HCT116 (cell line): ENCODE results near the gene AUTS2. TPM values are rescaled to one million over a fixed set of nuclear protein-coding genes. Genes with fewer than 3 reads are reported as not detected.

ENCODE experiments used
- ATAC-seq: fragments of 200-7000 bp; cut with Tn5 transposase; 2 replicates; pipeline ENCODE4 v1.9.1; 2020; ENCODE audit warnings: mild to moderate bottlenecking, moderate library complexity
- BruUV-seq: library from RNA; stranded (reverse); fragments of 400-500 nt; replicated peaks from 2 replicates; lab custom pipeline; 2021; lab: Mats Ljungman, UMichigan
- CTCF ChIA-PET: fragments of 300-600 bp; sonication (Branson Sonifier 250); formaldehyde crosslinking; loops from one replicate; lab custom pipeline; 2021; ENCODE audit warnings: antibody characterized with exemption; lab: Charles Lee
- POLR2A ChIA-PET: fragments of 300-600, 350-600 bp; sonication (Branson Sonifier 250); formaldehyde crosslinking; loops from one replicate; lab custom pipeline; 2021; ENCODE audit warnings: antibody characterized with exemption; lab: Charles Lee
- RAD21 ChIA-PET, 2 experiments: fragments of 300-600 bp; sonication (Branson Sonifier 250); formaldehyde crosslinking; loops; one replicate each; lab custom pipeline; 2023; ENCODE audit warnings: low total read pairs in 2 of 2; ENCODE audit not compliant: uncharacterized antibody in 2 of 2, unreplicated experiment in 2 of 2, low non-redundant PET in 1 of 2; lab: Charles Lee
- DNase-seq: peaks from one replicate; pipeline ENCODE4 v3.0.0-alpha.2; 2010; ENCODE audit warnings: low read depth, low spot score
- H2AFZ ChIP-seq: fragments of 200-600 bp; shearing (Covaris generic), sonication (generic); 2 replicates; pipeline ENCODE4 v1.6.1; 2017; ENCODE audit warnings: low read depth, mixed run types, mixed read lengths, antibody characterized with exemption, low read length; ENCODE audit not compliant: poor library complexity, severe bottlenecking
- H3K27ac ChIP-seq: 2 replicates; pipeline ENCODE4 v1.5.1; 2012; ENCODE audit warnings: low read depth, low read length
- H3K27me3 ChIP-seq: fragments of 200-600 bp; sonication (generic); 2 replicates; pipeline ENCODE4 v1.6.1; 2016; ENCODE audit warnings: mixed run types, low read length, mixed read lengths; ENCODE audit not compliant: insufficient read depth
- H3K36me3 ChIP-seq, 2 experiments: fragments of 200-500 bp in 1 of 2; fragments of 200-600 bp in 1 of 2; sonication (Bioruptor generic) in 1 of 2; sonication (generic) in 1 of 2; 2 replicates each; pipeline versions ENCODE4 v1.5.1 to v1.6.1; 2014 to 2016; ENCODE audit warnings: low read length in 2 of 2, inconsistent platforms in 1 of 2, mixed read lengths in 1 of 2, mixed run types in 1 of 2; ENCODE audit not compliant: insufficient read depth in 2 of 2, control insufficient read depth in 1 of 2
- H3K4me1 ChIP-seq, 2 experiments: fragments of 200-600 bp in 1 of 2; sonication (generic) in 1 of 2; 2 replicates each; pipeline versions ENCODE4 v1.5.1 to v1.6.1; 2012 to 2017; ENCODE audit warnings: low read length in 2 of 2, inconsistent platforms in 1 of 2, mild to moderate bottlenecking in 1 of 2, mixed read lengths in 1 of 2, mixed run types in 1 of 2, moderate library complexity in 1 of 2; ENCODE audit not compliant: insufficient read depth in 2 of 2, control insufficient read depth in 1 of 2
- H3K4me2 ChIP-seq: fragments of 200-600 bp; sonication (generic); 2 replicates; pipeline ENCODE4 v1.6.1; 2017; ENCODE audit warnings: mixed run types, low read length, mixed read lengths
- H3K4me3 ChIP-seq, 2 experiments: fragments of 200-600 bp in 1 of 2; sonication (generic) in 1 of 2; replicated peaks in 1 of 2; 2 replicates each; pipeline ENCODE4 v1.5.1; 2011 to 2016; ENCODE audit warnings: low read length in 2 of 2, control low read depth in 1 of 2, low read depth in 1 of 2, mild to moderate bottlenecking in 1 of 2, mixed read lengths in 1 of 2, mixed run types in 1 of 2
- H3K79me2 ChIP-seq: fragments of 200-600 bp; sonication (generic); 2 replicates; pipeline ENCODE4 v1.6.1; 2017; ENCODE audit warnings: mild to moderate bottlenecking, mixed run types, low read length, moderate library complexity, mixed read lengths; ENCODE audit not compliant: insufficient read depth
- H3K9ac ChIP-seq: fragments of 200-600 bp; sonication (generic); 2 replicates; pipeline ENCODE4 v1.6.1; 2016; ENCODE audit warnings: low read length, mixed read lengths
- H3K9me2 ChIP-seq: fragments of 200-600 bp; sonication (generic), shearing (Covaris generic); 2 replicates; pipeline ENCODE4 v1.6.1; 2017; ENCODE audit warnings: mixed run types, mild to moderate bottlenecking, moderate library complexity; ENCODE audit not compliant: insufficient read depth
- H3K9me3 ChIP-seq, 2 experiments: fragments of 200-500 bp in 1 of 2; fragments of 200-600 bp in 1 of 2; sonication (Bioruptor generic) in 1 of 2; sonication (generic) in 1 of 2; 2 replicates each; pipeline ENCODE4 v1.6.1; 2014 to 2017; ENCODE audit warnings: low read length in 2 of 2, mixed read lengths in 2 of 2, inconsistent platforms in 1 of 2, low read depth in 1 of 2, mild to moderate bottlenecking in 1 of 2, mixed run types in 1 of 2, moderate library complexity in 1 of 2; ENCODE audit not compliant: control insufficient read depth in 1 of 2, insufficient read depth in 1 of 2
- H4K20me1 ChIP-seq: fragments of 200-600 bp; sonication (generic), shearing (Covaris generic); 2 replicates; pipeline ENCODE4 v1.6.1; 2017; ENCODE audit warnings: mixed run types, mild to moderate bottlenecking, moderate library complexity; ENCODE audit not compliant: insufficient read depth
- ATF3 ChIP-seq: IDR thresholded peaks from 2 replicates; pipeline ENCODE4 v1.6.1; 2012
- CBX3 ChIP-seq: IDR thresholded peaks from 2 replicates; pipeline ENCODE4 v1.6.1; 2012; ENCODE audit warnings: low read depth
- CEBPB ChIP-seq: IDR thresholded peaks from 2 replicates; pipeline ENCODE4 v1.6.1; 2012; ENCODE audit warnings: low read depth
- ELF1 ChIP-seq: IDR thresholded peaks from 2 replicates; pipeline ENCODE4 v1.6.1; 2012; ENCODE audit warnings: low read depth, borderline replicate concordance
- EZH2 ChIP-seq: fragments of 200-600 bp; sonication (generic); IDR thresholded peaks from 2 replicates; pipeline ENCODE4 v1.6.1; 2017; ENCODE audit warnings: antibody characterized with exemption, mixed run types
- JUND ChIP-seq: IDR thresholded peaks from 2 replicates; pipeline ENCODE4 v1.6.1; 2012
- MAX ChIP-seq: IDR thresholded peaks from 2 replicates; pipeline ENCODE4 v1.6.1; 2012
- POLR2AphosphoS5 ChIP-seq: IDR thresholded peaks from 2 replicates; pipeline ENCODE4 v1.6.1; 2011; ENCODE audit warnings: mild to moderate bottlenecking, low read depth, low read length, moderate library complexity
- REST ChIP-seq: IDR thresholded peaks from 2 replicates; pipeline ENCODE4 v1.6.1; 2012; ENCODE audit warnings: low read depth
- SIN3A ChIP-seq: IDR thresholded peaks from 2 replicates; pipeline ENCODE4 v1.6.1; 2012; ENCODE audit warnings: low read depth
- SRF ChIP-seq: IDR thresholded peaks from 2 replicates; pipeline ENCODE4 v1.6.1; 2012; ENCODE audit warnings: low read depth
- ZBTB33 ChIP-seq: IDR thresholded peaks from 2 replicates; pipeline ENCODE4 v1.6.1; 2011; ENCODE audit warnings: mild to moderate bottlenecking, low read length, moderate library complexity; ENCODE audit not compliant: insufficient replicate concordance; ENCODE audit errors: extremely low read depth
- ZNF274 ChIP-seq: fragments of 200-500 bp; sonication (Bioruptor generic); IDR thresholded peaks from 2 replicates; pipeline ENCODE4 v1.6.1; 2014; ENCODE audit warnings: mild to moderate bottlenecking, low read depth, low read length, inconsistent platforms
- intact Hi-C: fragments of 100-400 bp; cut with micrococcal nuclease; formaldehyde crosslinking; loops from 2 replicates; pipeline ENCODE4 v1.10.0; 2022
- total RNA-seq: library from RNA; stranded (reverse); gene quantifications from one replicate; pipeline ENCODE4 v1.2.1, GENCODE V29; 2021; ENCODE audit not compliant: unreplicated experiment

AUTS2 gene
- total RNA-seq, 1 experiment from 2014 or later = 0.93 TPM

GRCh38 chr7:69596723-69597277, 1.5 kb upstream of the AUTS2 start:
- ChIA-PET CTCF (no interaction called here), POLR2A (no interaction called here), RAD21 (no interaction called here)
- Histone ChIP-seq H3K4me3 (no peak overlapping the region), H3K9me2 (no peaks in the 10 kb centered on the region), H4K20me1 (no peaks in the 10 kb centered on the region), H3K9ac (no peak overlapping the region), H3K27me3 (no peaks in the 10 kb centered on the region), H2AFZ (no peak overlapping the region), H3K9me3 (peaks cover 0 to 6% of the 10 kb centered on the region in 2 experiments; a peak in 1 of 4 replicates), H3K4me1 (no peaks in the 10 kb centered on the region), H3K27ac (no peak overlapping the region), H3K36me3 (no peaks in the 10 kb centered on the region), H3K4me2 (no peak overlapping the region), H3K79me2 (no peaks in the 10 kb centered on the region)
- no peak for TF ChIP-seq ELF1
- TF ChIP-seq CEBPB = no peak
- no TSS peak for BruUV-seq
- intact Hi-C loops = no loop called here
- DNase-seq = no peak
- ATAC-seq = no peak

GRCh38 chr7:69597278-69598076, 798 bp upstream of the AUTS2 start:
- ChIA-PET RAD21 (no interaction called here), CTCF (no interaction called here), POLR2A (no interaction called here)
- Histone ChIP-seq H2AFZ (no peak overlapping the region), H3K79me2 (no peaks in the 10 kb centered on the region), H3K4me3 (no peak overlapping the region), H3K27ac (no peak overlapping the region), H3K36me3 (no peaks in the 10 kb centered on the region), H3K9me2 (no peaks in the 10 kb centered on the region), H3K4me1 (no peaks in the 10 kb centered on the region), H3K27me3 (no peaks in the 10 kb centered on the region), H3K9ac (no peak overlapping the region), H3K9me3 (peaks cover 0 to 6% of the 10 kb centered on the region in 2 experiments; a peak in 1 of 4 replicates), H3K4me2 (no peak overlapping the region), H4K20me1 (no peaks in the 10 kb centered on the region)
- no peak for ATAC-seq
- BruUV-seq = no TSS peak
- intact Hi-C loops = no loop called here
- DNase-seq = no peak
- no peak for TF ChIP-seq ZBTB33
- TF ChIP-seq MAX = no peak
- no peak for TF ChIP-seq EZH2
- TF ChIP-seq JUND = no peak
- TF ChIP-seq ATF3 = no peak
- no peak for TF ChIP-seq REST
- TF ChIP-seq ELF1 = no peak
- no peak for TF ChIP-seq SRF
- no peak for TF ChIP-seq POLR2AphosphoS5
- no peak for TF ChIP-seq ZNF274
- TF ChIP-seq CBX3 = no peak
- TF ChIP-seq SIN3A = no peak
